HL-60/S4 treated with phorbol 12-myristate 13-acetate at 8.2 ng/mL for 4 days and 3 days (cell line): ENCODE data around the gene SASH1.

Experiments used
- in situ Hi-C: fragments of 300-500 bp; cut with MboI; formaldehyde crosslinking; loops from 2 replicates; pipeline ENCODE4 v1.15.0; 2022; ENCODE audit warnings: low sequenced_read_pairs

The SASH1 gene

GRCh38 chr6:148535381-148535780, 192.7 kb downstream of the SASH1 start:
- in situ Hi-C loops = no loop called here

GRCh38 chr6:148535976-148536375, 193.3 kb downstream of the SASH1 start:
- in situ Hi-C loops = no loop called here

GRCh38 chr6:148538261-148539190, 195.9 kb downstream of the SASH1 start:
- in situ Hi-C loops = no loop called here

- in situ Hi-C loops = no loop called here
These were observed 200.9 kb downstream of the SASH1 start for GRCh38 chr6:148543540-148543939.

GRCh38 chr6:148544421-148544820, 201.8 kb downstream of the SASH1 start:
- in situ Hi-C loops = no loop called here

GRCh38 chr6:148545901-148546300, 203.3 kb downstream of the SASH1 start:
- in situ Hi-C loops = no loop called here

GRCh38 chr6:148547110-148547509, 204.5 kb downstream of the SASH1 start:
- in situ Hi-C loops = no loop called here

GRCh38 chr6:148548065-148548748, 205.6 kb downstream of the SASH1 start:
- in situ Hi-C loops = no loop called here

GRCh38 chr6:148548749-148549140, 206.1 kb downstream of the SASH1 start:
- in situ Hi-C loops = no loop called here

- in situ Hi-C loops = no loop called here
These were observed 207.9 kb downstream of the SASH1 start for GRCh38 chr6:148550569-148550968.

- in situ Hi-C loops = no loop called here
These were observed 208.6 kb downstream of the SASH1 start for GRCh38 chr6:148551226-148551625.

GRCh38 chr6:148556410-148556809, 213.8 kb downstream of the SASH1 start:
- in situ Hi-C loops = no loop called here

GRCh38 chr6:148557796-148558321, 215.2 kb downstream of the SASH1 start:
- in situ Hi-C loops = no loop called here

- in situ Hi-C loops = no loop called here
These were observed 217.3 kb downstream of the SASH1 start for GRCh38 chr6:148559848-148560433.

GRCh38 chr6:148561629-148562028, 219.0 kb downstream of the SASH1 start:
- in situ Hi-C loops = no loop called here

GRCh38 chr6:148563066-148563465, 220.4 kb downstream of the SASH1 start:
- in situ Hi-C loops = no loop called here

GRCh38 chr6:148564494-148565035, 221.9 kb downstream of the SASH1 start:
- in situ Hi-C loops = no loop called here

- in situ Hi-C loops = no loop called here
These were observed 222.8 kb downstream of the SASH1 start for GRCh38 chr6:148565321-148565926.

GRCh38 chr6:148565930-148566663, 223.5 kb downstream of the SASH1 start:
- in situ Hi-C loops = no loop called here
